DOHH2 (cell line): Measurements from ENCODE around the gene CNKSR1.

Experiments
- H3F3A ChIP-seq: fragments of 200-600 bp; sonication (generic), shearing (Covaris generic); 2 replicates; pipeline ENCODE4 v1.6.0; 2016; ENCODE audit warnings: antibody characterized with exemption, mild to moderate bottlenecking; ENCODE audit not compliant: control insufficient read depth, insufficient read depth
- H3K27ac ChIP-seq: fragments of 200-600 bp; sonication (generic); 2 replicates; pipeline ENCODE4 v1.5.1; 2014; ENCODE audit warnings: low read depth, mild to moderate bottlenecking, low read length, moderate library complexity
- H3K27me3 ChIP-seq: fragments of 200-600 bp; sonication (generic); 2 replicates; pipeline ENCODE4 v1.6.1; 2014; ENCODE audit warnings: mild to moderate bottlenecking, low read length, mixed read lengths; ENCODE audit not compliant: control insufficient read depth
- H3K36me3 ChIP-seq: fragments of 200-600 bp; sonication (generic); 2 replicates; pipeline ENCODE4 v1.6.1; 2014; ENCODE audit warnings: mild to moderate bottlenecking, low read length, moderate library complexity, mixed read lengths; ENCODE audit not compliant: control insufficient read depth
- H3K4me1 ChIP-seq: fragments of 200-600 bp; sonication (generic); 2 replicates; pipeline ENCODE4 v1.6.1; 2014; ENCODE audit warnings: mild to moderate bottlenecking, low read length, mixed read lengths; ENCODE audit not compliant: control insufficient read depth
- H3K4me2 ChIP-seq: fragments of 200-600 bp; sonication (generic); 2 replicates; pipeline ENCODE4 v1.6.0; 2014; ENCODE audit warnings: mild to moderate bottlenecking, low read length, moderate library complexity
- H3K4me3 ChIP-seq: fragments of 200-600 bp; sonication (generic); 2 replicates; pipeline ENCODE4 v1.5.1; 2014; ENCODE audit warnings: mild to moderate bottlenecking, low read length, mixed read lengths
- H3K79me2 ChIP-seq: fragments of 200-600 bp; sonication (generic); 2 replicates; pipeline ENCODE4 v1.6.1; 2014; ENCODE audit warnings: mild to moderate bottlenecking, low read length, mixed read lengths; ENCODE audit not compliant: control insufficient read depth
- H3K9me2 ChIP-seq: fragments of 200-600 bp; sonication (generic); replicated peaks from 2 replicates; pipeline ENCODE4 v1.6.1; 2014; ENCODE audit warnings: mild to moderate bottlenecking, low read length, mixed read lengths; ENCODE audit not compliant: control insufficient read depth
- H3K9me3 ChIP-seq: fragments of 200-600 bp; sonication (generic); 2 replicates; pipeline ENCODE4 v1.6.1; 2014; ENCODE audit warnings: antibody characterized with exemption, low read length, mixed read lengths; ENCODE audit not compliant: control insufficient read depth, insufficient read depth
- H4K20me1 ChIP-seq: fragments of 200-600 bp; sonication (generic); 2 replicates; pipeline ENCODE4 v1.6.0; 2014; ENCODE audit warnings: low read depth, mild to moderate bottlenecking, antibody characterized with exemption, low read length, moderate library complexity; ENCODE audit not compliant: control insufficient read depth, insufficient read depth
- CTCF ChIP-seq: fragments of 200-600 bp; sonication (generic); IDR thresholded peaks from one replicate; pipeline ENCODE4 v1.5.1; 2014; ENCODE audit warnings: antibody characterized with exemption, mild to moderate bottlenecking, low read depth, low read length; ENCODE audit not compliant: poor library complexity, severe bottlenecking
- EZH2phosphoT487 ChIP-seq: fragments of 200-600 bp; sonication (generic); IDR thresholded peaks from 2 replicates; pipeline ENCODE4 v1.6.1; 2017; ENCODE audit warnings: borderline replicate concordance, mild to moderate bottlenecking, antibody characterized with exemption, low read length, moderate library complexity, mixed read lengths

The CNKSR1 gene

DNA sequence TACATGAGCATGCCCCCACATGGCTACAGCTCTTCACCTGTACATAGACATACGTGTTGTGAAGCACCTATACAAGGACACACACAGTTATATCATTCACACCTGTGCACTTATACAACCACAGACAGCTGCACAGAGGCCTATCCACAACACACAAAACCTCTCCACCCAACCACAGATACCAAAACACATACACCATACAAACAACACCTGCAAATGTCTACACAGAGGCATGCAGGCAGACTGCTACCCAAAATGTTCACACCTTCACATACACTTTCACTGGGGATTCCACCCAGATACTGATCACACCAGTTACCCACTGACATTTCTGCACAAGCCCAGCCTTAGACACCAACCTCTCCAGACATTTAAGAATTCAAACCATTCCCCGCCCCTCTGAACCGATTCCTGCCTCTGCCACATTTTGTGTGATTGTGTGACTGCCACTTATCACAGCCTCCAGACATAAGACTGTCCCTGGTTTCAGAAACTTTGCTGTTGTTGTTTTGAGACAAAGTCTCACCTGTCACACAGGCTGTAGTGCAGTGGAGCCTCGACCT is 10.5 kb upstream of the CNKSR1 start:
- Histone ChIP-seq H3K9me3 (no peaks in the 10 kb centered on the region), H3F3A (no peaks in the 10 kb centered on the region), H4K20me1 (no peaks in the 10 kb centered on the region), H3K27me3 (peaks cover 20% of the 10 kb centered on the region), H3K4me3 (no peak overlapping the region), H3K36me3 (peaks cover 16% of the 10 kb centered on the region), H3K4me1 (peaks cover 28% of the 10 kb centered on the region), H3K27ac (no peak overlapping the region), H3K79me2 (peaks cover 20% of the 10 kb centered on the region), H3K9me2 (no peaks in the 10 kb centered on the region), H3K4me2 (no peak overlapping the region)
- no peak for TF ChIP-seq EZH2phosphoT487
- no peak for TF ChIP-seq CTCF

DNA sequence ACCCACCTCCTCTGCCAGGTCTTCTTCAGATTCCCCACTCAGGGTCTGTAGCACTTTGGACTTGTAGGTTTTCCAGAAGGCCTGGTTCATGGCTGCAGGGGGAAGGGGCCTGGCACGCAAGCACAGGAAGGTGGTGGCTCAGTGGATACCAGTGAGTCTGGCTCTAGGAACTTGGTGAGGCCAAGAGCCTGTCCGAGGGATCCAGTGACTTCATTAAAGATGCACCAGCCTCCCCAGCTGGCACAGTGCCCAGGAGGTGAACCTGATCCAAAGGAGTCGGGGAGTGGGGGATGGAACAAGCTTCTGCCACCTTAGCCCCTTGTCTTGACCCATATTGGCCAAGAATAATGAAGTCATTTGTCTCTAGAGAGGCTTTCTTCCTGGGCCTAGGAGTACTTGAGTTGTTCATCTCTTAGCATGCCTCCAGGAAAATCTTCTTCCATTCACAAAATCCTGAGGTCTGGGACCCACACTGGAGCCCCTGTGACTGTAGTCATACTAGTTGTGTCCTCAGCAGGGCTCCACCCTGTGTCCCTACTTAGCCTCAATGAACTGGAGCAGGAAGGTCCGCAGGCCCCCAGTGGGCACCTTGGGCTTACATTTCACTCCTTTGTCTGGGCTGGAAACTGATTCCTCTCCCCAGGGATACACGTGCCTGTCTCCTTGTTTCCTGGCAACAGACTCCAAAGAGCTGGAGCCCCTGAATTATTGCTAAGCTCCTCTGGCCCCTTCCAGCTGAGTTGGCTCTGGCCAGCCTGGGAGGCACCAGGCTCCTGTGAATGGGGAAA is 8.7 kb upstream of the CNKSR1 start, which contains the start of gene C1orf232:
Gene C1orf232, minus strand, starts transcription at position 554 of the 788 bp plus-strand sequence. Its CDS starts 464 bp downstream, at position 90.
- no peaks in the 10 kb centered on the region for H3K9me3 ChIP-seq
- no peaks in the 10 kb centered on the region for H3F3A ChIP-seq
- H3K27me3 ChIP-seq, result peaks cover 9% of the 10 kb centered on the region
- no peaks in the 10 kb centered on the region for H3K9me2 ChIP-seq
- peaks cover 24% of the 10 kb centered on the region for H3K4me1 ChIP-seq
- TF ChIP-seq CTCF, result no peak
- TF ChIP-seq EZH2phosphoT487, result no peak
- peak within 1 kb of the TSS; percentile 89 for H3K4me2 ChIP-seq
- peak within 1 kb of the TSS; percentile 93 for H3K4me3 ChIP-seq
- peak within 1 kb of the TSS; percentile 22; the same call in 1 of the 2 replicates for H3K27ac ChIP-seq
- H3K36me3 ChIP-seq, result peaks cover 22% of the 10 kb centered on the region
- no peaks in the 10 kb centered on the region for H4K20me1 ChIP-seq
- H3K79me2 ChIP-seq, result peaks cover 20% of the 10 kb centered on the region

DNA sequence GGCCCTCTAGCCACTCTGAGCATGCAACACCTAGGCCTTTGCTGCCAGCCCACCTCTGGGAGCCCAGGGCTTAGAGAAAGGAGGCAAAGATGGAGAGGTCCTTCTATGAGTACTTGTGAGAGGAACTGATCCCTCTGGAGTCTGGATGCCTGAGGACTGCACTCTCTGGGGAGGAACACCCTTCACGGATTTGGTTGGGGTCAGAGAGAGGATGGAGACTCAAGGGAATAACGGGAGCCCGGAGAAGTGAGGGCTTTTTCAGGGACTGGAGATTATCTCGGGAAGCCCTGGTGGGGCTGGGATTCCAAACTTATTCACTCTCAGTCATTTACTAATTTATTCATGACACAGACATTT is 8.1 kb upstream of the CNKSR1 start:
- peak overlapping the region; percentile 93 for H3K4me3 ChIP-seq
- H3K4me2 ChIP-seq, result peak overlapping the region; percentile 89
- H3F3A ChIP-seq, result peaks cover 3% of the 10 kb centered on the region; the same call in 1 of the 2 replicates
- no peaks in the 10 kb centered on the region for H3K9me2 ChIP-seq
- peaks cover 22% of the 10 kb centered on the region for H3K36me3 ChIP-seq
- H3K27ac ChIP-seq, result no peak overlapping the region
- no peaks in the 10 kb centered on the region for H3K9me3 ChIP-seq
- H4K20me1 ChIP-seq, result no peaks in the 10 kb centered on the region
- peaks cover 20% of the 10 kb centered on the region for H3K4me1 ChIP-seq
- H3K27me3 ChIP-seq, result peaks cover 4% of the 10 kb centered on the region
- peaks cover 20% of the 10 kb centered on the region for H3K79me2 ChIP-seq
- no peak for TF ChIP-seq CTCF
